ENCODE results near the gene GLI3.

DNA sequence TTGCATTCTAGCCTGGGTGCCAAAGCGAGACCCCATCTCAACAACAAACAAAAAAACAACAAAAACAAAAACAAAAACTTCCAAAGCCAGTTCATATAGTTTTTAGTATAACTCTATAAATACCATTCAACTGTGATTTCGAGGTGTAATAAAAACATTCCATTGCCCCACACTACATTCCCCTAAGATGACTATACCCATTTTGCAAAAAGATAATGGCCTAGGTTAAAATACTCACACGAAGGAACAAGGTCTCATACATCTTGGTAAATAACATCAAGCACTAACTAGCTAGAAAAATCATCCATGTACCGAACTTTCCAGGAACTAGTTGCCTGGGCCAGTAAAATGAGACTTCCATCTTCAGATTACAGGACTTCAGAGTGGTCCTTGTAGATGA lies 55.4 kb downstream of the GLI3 start:
- TF ChIP-seq POLR2A (IDR thresholded peaks at IDR 0.05) (no peak), EP300 (IDR thresholded peaks at IDR 0.05) (no peak)
- TF ChIP-seq, protein P1, sequence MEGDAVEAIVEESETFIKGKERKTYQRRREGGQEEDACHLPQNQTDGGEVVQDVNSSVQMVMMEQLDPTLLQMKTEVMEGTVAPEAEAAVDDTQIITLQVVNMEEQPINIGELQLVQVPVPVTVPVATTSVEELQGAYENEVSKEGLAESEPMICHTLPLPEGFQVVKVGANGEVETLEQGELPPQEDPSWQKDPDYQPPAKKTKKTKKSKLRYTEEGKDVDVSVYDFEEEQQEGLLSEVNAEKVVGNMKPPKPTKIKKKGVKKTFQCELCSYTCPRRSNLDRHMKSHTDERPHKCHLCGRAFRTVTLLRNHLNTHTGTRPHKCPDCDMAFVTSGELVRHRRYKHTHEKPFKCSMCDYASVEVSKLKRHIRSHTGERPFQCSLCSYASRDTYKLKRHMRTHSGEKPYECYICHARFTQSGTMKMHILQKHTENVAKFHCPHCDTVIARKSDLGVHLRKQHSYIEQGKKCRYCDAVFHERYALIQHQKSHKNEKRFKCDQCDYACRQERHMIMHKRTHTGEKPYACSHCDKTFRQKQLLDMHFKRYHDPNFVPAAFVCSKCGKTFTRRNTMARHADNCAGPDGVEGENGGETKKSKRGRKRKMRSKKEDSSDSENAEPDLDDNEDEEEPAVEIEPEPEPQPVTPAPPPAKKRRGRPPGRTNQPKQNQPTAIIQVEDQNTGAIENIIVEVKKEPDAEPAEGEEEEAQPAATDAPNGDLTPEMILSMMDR (IDR thresholded peaks at IDR 0.05) = no peak

Measured in suprapubic skin (tissue), 3 donors.